Testis (tissue), 3 donors: ENCODE data around the gene UTP4. TPM values are rescaled to one million over a fixed set of nuclear protein-coding genes. Genes with fewer than 3 reads are reported as not detected.
A peak's percentile ranks its signal among the peaks of the same experiment; 100 is the strongest.
"Not testable (repeated sequence)": the region's sequence is repeated elsewhere in the genome, so short reads cannot be mapped to it uniquely, and the experiment has no call there.

Source experiments
- DNase-seq: peaks from one replicate; pipeline ENCODE4 v3.0.0-alpha.2; 2019
- H3K27ac ChIP-seq, 2 donors: fragments of 200-600 bp; sonication (generic); one replicate each; pipeline ENCODE4 v1.5.1; 2019
- H3K27me3 ChIP-seq: fragments of 200-600 bp; sonication (generic); one replicate; pipeline ENCODE4 v1.5.1; 2019
- H3K36me3 ChIP-seq: fragments of 200-600 bp; sonication (generic); one replicate; pipeline ENCODE4 v1.5.1; 2017; ENCODE audit warnings: low read depth; ENCODE audit errors: missing control alignments
- H3K4me1 ChIP-seq: fragments of 200-600 bp; sonication (generic); one replicate; pipeline ENCODE4 v1.5.1; 2019
- H3K4me3 ChIP-seq, 2 donors: fragments of 200-600 bp; sonication (generic); one replicate each; pipeline ENCODE4 v1.5.1; 2017 to 2019
- H3K9me3 ChIP-seq: fragments of 200-600 bp; sonication (generic); one replicate; pipeline ENCODE4 v1.5.1; 2017
- POLR2A ChIP-seq: fragments of 450-650 bp; IDR thresholded peaks from one replicate; pipeline ENCODE4 v1.6.1; 2017; ENCODE audit warnings: antibody characterized with exemption, mild to moderate bottlenecking, moderate library complexity
- WGBS, 2 donors: methylation state at CpG; one replicate each; pipeline ENCODE4 v1.1.5; 2018; 5-methylcytosine and 5-hydroxymethylcytosine counted together
- intact Hi-C: fragments of 100-400 bp; cut with DNase I; formaldehyde crosslinking; loops from one replicate; pipeline ENCODE4 v1.15.1; 2023; ENCODE audit warnings: low total_unique reads
- polyA plus RNA-seq: library from polyadenylated mRNA; stranded (reverse); fragments of 350-450 nt; fragmentation: Illumina TruSeq; extraction: RNeasy Lipid Tissue Mini Kit (QIAGEN cat#74804); gene quantifications from one replicate; pipeline ENCODE4 v1.2.3, GENCODE V29; 2014; ENCODE audit warnings: low read depth, low replicate concordance; ENCODE audit not compliant: insufficient read depth
- total RNA-seq, 2 donors: library from RNA; depleted of rRNA; stranded (reverse); fragments of >200 nt; gene quantifications; one replicate each; pipeline ENCODE4 v1.2.3, GENCODE V29; 2016
- TF ChIP-seq, protein P1 (sequence below), 3 experiments: fragments of 450-650 bp in 2 of 3; fragments of 200-600 bp in 1 of 3; sonication (generic) in 1 of 3; IDR thresholded peaks; one replicate each; pipeline ENCODE4 v1.5.1; 2016 to 2019; ENCODE audit warnings: antibody characterized with exemption in 3 of 3, mild to moderate bottlenecking in 2 of 3, moderate library complexity in 1 of 3

UTP4 gene
- total and polyA plus RNA-seq, 3 donors from 2014 or later: 72.8 to 80.5 (median 78.3) TPM

DNA sequence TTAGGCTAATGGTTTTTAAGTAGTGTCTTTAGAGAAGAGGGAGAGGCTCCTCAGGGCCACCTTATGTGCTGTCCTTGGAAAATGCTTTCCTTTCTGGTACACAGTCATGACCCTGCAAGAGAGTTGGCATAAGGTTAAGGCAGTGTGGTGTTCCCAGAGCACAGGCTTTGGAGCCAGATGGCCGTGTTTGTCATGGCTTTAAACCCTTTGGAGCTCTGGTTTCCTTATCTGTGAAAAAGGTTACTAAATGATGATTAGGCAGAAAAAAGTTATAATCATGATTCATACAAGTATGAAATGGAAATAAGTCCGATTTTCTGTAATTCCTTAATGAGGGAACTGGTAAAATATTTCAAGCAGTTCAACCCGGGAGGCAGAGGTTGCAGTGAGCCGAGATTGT lies 13.2 kb downstream of the UTP4 start:
- Histone ChIP-seq H3K4me3 (no peak overlapping the region), H3K27ac (peak overlapping the region; percentile 57 to 77), H3K36me3 (no peaks in the 10 kb centered on the region), H3K9me3 (no peaks in the 10 kb centered on the region), H3K27me3 (no peaks in the 10 kb centered on the region), H3K4me1 (peaks cover 18% of the 10 kb centered on the region)
- peak; percentile 62 for DNase-seq
- WGBS, 2 donors: 29 to 30% methylated on average over 4 of the region's 4 CpGs
- no peak for TF ChIP-seq POLR2A
- TF ChIP-seq, protein P1, sequence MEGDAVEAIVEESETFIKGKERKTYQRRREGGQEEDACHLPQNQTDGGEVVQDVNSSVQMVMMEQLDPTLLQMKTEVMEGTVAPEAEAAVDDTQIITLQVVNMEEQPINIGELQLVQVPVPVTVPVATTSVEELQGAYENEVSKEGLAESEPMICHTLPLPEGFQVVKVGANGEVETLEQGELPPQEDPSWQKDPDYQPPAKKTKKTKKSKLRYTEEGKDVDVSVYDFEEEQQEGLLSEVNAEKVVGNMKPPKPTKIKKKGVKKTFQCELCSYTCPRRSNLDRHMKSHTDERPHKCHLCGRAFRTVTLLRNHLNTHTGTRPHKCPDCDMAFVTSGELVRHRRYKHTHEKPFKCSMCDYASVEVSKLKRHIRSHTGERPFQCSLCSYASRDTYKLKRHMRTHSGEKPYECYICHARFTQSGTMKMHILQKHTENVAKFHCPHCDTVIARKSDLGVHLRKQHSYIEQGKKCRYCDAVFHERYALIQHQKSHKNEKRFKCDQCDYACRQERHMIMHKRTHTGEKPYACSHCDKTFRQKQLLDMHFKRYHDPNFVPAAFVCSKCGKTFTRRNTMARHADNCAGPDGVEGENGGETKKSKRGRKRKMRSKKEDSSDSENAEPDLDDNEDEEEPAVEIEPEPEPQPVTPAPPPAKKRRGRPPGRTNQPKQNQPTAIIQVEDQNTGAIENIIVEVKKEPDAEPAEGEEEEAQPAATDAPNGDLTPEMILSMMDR (IDR thresholded peaks at IDR 0.05): no peak
- intact Hi-C loops: no loop called here

DNA sequence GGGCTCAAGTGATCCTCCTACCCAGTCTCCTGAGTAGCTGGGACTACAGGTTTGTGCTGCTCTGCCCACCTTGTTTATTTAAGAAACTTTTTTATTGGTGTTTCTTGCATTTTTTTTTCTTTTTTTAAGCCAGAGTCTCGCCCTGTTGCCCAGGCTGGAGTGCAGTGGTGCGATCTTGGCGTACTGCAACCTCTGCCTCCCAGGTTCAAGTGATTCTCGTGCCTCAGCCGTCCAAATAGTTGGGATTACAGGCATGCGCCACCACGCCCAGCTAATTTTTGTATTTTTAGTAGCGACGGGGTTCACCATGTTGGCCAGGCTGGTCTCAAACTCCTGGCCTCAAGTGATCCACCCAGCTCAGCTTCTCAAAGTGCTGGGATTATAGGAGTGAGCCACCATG lies 17.2 kb downstream of the UTP4 start:
- not testable (repeated sequence) for H3K9me3 ChIP-seq, H3K27me3 ChIP-seq, H3K27ac ChIP-seq, DNase-seq, H3K4me3 ChIP-seq, H3K36me3 ChIP-seq
- intact Hi-C loops: loop anchor here (5.0 kb wide), 1 partner anchor 138 kb away; no protein-coding TSS in a partner anchor
- WGBS, 2 donors: 81 to 87% methylated on average over 9 of the region's 9 CpGs
- peaks cover 17% of the 10 kb centered on the region for H3K4me1 ChIP-seq

DNA sequence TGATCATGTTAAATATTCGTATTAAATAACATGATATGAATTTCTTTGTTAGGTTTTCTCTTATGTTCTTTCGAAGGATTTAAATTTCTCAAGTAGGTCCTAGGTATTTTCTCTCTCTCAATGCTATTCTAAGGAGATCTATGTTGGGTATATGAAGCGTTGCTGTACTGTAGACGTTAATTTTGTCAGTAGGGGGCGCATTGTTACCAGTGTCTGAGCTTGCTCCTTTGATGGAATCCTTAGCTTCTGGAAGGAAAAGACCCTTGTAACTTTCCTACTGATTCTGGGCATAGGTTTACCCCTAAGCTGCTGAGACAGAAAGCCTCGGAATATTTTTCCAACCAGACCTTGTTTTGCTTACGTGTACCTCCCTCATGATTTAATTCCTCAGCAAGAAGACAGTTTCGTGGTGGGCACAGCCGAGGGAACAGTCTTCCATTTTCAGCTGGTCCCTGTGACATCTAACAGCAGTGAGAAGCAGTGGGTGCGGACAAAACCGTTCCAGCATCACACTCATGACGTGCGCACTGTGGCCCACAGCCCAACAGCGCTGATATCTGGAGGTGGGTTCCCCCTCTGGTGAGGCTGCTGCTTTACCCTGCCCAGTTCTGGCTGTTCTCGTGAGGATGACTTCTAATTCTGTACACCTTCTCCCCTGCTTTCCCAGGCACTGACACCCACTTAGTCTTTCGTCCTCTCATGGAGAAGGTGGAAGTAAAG lies 17.9 kb downstream of the UTP4 start:
- Histone ChIP-seq H3K4me3 (no peak overlapping the region), H3K4me1 (peaks cover 10% of the 10 kb centered on the region), H3K27ac (no peak overlapping the region), H3K27me3 (no peaks in the 10 kb centered on the region), H3K36me3 (no peaks in the 10 kb centered on the region), H3K9me3 (no peaks in the 10 kb centered on the region)
- peak; percentile 80 for DNase-seq
- WGBS, 2 donors: 67 to 70% methylated on average over 16 of the region's 16 CpGs
- TF ChIP-seq, protein P1 (IDR thresholded peaks at IDR 0.05): peak; percentile 32 to 73 (median 67)
- TF ChIP-seq POLR2A: no peak
- intact Hi-C loops: loop anchor here (5.0 kb wide), 1 partner anchor 137 kb away; no protein-coding TSS in a partner anchor

DNA sequence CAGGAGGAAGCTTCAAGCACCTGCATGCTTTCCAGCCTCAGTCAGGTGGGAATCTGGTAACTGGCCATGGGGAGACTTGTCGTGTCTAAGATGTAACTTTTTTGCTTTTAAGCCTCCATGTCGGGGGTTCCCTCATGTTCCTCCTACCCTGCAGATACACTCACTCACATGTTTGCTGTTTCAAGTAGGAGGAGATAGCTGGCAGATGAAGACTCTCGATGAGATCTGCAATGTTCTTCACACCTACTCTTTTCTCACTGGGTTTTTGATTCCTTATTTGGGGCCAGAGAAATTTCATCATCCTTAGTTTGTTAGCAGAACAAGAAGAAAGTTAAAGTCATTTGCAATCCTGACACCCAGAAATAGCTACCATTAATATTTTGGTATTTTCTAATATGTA lies 24.7 kb downstream of the UTP4 start:
- Histone ChIP-seq H3K4me3 (no peak overlapping the region), H3K36me3 (no peaks in the 10 kb centered on the region), H3K4me1 (no peaks in the 10 kb centered on the region), H3K27ac (no peak overlapping the region), H3K27me3 (no peaks in the 10 kb centered on the region), H3K9me3 (no peaks in the 10 kb centered on the region)
- intact Hi-C loops: no loop called here
- WGBS, 2 donors: 53 to 62% methylated on average over 3 of the region's 3 CpGs
- TF ChIP-seq, protein P1 (IDR thresholded peaks at IDR 0.05): no peak
- DNase-seq: no peak

DNA sequence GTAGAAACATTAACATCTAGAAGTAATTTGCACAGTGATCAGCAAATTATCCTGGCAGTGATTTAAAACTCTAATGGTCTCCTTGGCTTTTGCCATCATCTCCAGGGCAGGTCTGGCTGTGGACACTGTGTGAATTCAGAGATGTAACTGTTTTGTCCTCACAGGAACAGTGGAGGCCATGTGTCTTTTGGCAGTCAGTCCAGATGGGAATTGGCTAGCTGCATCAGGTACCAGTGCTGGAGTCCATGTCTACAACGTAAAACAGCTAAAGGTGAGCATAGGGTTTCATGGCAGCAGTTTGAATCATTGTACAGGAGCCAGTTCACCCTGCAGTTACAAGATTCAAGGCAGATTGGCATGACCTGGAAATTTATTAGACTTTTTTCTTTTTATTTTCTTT lies 27.7 kb downstream of the UTP4 start:
- Histone ChIP-seq H3K36me3 (no peaks in the 10 kb centered on the region), H3K4me3 (no peak overlapping the region), H3K4me1 (no peaks in the 10 kb centered on the region), H3K27me3 (no peaks in the 10 kb centered on the region), H3K9me3 (no peaks in the 10 kb centered on the region), H3K27ac (no peak overlapping the region)
- intact Hi-C loops: no loop called here
- DNase-seq: no peak
- WGBS, 2 donors: 43 to 69% methylated on average over 1 of the region's 1 CpG
- TF ChIP-seq, protein P1 (IDR thresholded peaks at IDR 0.05): no peak
- TF ChIP-seq POLR2A: no peak
